ENCODE measurements around the gene EIF2B4.

The EIF2B4 gene

DNA sequence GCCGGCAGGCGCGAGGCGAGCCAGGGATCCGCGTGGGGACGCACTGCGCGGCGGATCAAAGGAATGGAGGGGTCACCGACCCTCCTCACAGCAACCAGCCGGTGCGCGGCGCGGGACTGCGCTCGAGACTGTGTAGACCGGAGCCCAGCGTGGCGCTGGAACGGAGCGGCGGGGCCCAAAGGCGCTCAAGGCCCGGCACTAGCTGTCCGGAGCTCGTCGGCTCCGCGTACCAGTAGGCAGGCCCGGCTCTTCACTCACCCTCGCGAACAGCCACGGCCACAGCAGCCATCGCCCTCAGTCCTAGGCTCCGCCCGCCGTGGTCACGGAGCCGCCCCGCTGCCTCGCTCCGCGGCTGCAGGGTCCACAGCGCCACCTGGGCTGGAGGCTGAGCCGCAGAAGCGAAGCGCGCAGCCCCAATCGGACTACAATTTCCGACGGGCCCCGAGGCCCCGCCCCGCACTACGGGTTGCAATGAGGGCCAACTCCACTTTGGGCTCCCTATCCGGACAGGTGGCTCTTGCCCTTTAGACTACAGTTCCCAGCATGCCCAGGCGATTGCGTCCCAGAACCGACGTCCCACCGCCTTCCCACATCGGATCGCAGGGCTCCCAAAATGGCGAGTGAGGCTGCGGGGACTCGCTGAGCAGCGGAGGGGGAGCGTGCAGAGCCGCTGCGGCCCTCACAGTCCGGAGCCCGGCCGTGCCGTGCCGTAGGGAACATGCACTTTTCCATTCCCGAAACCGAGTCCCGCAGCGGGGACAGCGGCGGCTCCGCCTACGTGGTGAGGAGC, at the start of gene EIF2B4, which contains the start of gene SNX17:
EIF2B4 (minus strand) TSS at position 313 of the 790 bp plus-strand sequence; CDS start at position 289, 24 bp downstream.
SNX17 (plus strand) TSS at position 591 of the 790 bp plus-strand sequence; CDS start at position 719, 128 bp downstream.
- peak; percentile 99 for DNase-seq (ENCODE audit: low read depth)

DNA sequence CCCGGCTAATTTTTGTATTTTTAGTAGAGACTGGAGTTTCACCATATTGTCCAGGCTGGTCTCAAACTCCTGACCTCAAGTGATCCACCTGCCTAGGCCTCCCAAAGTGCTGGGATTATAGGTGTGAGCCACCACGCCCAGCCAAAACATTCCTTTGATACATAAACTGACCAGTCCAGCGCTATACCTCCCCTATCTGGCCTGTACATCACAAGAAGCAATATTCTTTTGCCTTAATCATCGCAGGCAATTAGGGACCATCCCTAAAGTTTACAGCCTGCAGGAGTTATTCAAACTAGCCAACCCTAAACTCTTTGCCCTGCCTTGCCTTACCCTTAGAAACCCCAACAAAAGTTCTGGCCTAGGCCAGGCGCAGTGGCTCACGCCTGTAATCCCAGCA, 46.0 kb upstream of the EIF2B4 start:
- no peak for DNase-seq (ENCODE audit: low read depth)

DNA sequence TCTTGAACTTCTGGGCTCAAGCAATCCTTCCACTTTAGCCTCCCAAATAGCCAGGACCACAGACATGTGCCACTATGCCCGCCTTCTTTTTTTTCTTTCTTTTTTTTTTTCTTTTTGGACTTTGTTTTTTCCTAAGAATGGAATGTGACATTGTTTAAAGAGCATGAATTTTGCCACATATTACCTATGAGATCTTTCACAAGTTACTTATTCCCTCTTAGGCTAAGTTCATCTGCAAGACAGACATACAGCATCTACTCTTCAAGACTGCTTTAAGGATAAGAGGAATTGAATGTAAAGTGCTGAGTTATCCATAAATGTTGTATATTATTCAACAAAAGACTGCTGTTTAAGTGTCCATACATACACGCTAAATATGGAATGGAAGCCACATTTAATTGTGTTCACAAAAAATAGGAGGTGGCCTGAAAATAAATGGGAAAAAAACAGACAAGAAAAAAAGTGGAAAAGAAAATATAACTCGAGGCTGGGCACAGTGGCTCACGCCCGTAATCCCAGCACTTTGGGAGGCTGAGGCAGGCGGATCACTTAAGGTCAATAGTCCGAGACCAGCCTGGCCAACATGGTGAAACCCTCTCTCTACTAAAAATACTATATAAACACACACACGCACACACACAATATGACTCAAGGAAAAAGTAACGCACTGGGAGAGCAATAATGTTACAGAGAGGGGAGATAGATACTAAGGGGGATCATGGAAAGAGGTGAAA, 42.4 kb upstream of the EIF2B4 start:
- no peak for DNase-seq (ENCODE audit: low read depth)

DNA sequence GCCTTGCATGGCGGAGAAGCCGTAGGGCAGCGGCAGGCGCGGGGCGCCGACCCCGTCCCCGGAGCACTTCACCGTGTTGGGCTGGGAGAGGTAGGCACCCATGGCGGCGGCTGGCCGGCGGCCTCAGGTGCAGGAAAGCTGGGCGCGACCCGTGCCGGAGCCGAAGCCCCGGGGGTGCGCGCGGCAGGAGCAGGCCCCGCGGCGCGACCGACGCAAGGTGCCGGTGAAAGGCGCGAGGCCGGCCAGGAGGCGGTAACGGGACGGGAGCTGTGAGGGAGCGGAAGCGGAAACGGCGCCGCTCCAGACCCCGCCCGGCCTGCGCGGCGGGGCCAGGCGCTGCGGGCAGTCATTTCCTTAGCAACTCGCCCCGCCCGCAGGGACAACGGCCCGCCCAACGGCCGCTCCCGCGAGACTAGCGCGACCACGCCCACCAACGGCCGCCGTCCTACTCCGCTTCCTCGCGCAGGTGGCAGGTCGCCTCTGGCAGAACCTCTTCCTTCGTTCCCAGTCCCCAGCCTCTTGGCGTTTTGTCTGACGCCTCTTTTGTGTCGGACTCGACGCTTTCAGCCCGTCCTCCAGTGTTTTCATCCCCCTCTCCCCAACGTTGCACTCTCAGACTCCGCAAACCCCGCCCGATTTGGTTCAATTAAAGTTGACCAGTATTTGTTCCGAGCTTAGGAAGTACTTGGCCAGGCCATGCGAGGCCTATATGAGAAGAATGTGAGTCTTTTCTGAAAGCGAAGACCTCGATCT, 39.4 kb upstream of the EIF2B4 start, which contains the start of gene PPM1G:
PPM1G (minus strand) TSS at position 271 of the 753 bp plus-strand sequence; CDS start at position 102, 169 bp downstream.
- DNase-seq (ENCODE audit: low read depth): peak; percentile 93

DNA sequence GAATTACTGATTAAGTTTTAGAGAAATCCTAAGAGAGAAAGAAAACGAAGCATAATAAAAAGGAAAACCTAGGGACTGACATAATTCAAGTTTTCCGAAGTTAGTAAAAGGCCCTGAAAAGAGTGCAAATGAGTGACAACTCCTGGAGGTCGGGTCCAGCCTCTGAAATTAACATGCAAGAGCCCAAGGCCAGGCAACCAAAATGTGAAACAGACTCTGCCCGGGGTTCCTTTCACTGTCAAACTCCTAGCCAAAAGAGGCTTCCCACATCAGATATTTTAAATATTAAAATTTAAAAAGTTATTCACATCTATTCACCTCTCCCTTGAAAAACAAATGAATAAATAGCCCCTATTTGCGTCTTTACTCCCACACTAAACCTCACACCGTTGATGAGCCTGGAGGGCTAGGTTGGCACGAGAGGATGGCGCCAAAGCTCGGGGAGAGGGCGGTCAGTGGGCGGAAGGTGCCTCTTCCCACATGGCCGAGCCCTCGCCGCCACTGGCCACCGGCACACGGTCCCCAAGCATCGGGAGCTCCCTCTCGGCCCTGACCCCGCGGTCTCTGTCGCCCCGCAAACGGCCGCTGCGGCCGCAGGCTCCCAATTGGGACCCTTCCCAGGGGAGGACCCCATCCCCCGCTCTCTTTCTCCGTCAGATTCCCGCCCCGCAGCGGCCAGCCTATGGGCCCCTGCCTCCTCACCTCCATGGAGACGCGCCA, 38.6 kb upstream of the EIF2B4 start:
- no peak for DNase-seq (ENCODE audit: low read depth)

DNA sequence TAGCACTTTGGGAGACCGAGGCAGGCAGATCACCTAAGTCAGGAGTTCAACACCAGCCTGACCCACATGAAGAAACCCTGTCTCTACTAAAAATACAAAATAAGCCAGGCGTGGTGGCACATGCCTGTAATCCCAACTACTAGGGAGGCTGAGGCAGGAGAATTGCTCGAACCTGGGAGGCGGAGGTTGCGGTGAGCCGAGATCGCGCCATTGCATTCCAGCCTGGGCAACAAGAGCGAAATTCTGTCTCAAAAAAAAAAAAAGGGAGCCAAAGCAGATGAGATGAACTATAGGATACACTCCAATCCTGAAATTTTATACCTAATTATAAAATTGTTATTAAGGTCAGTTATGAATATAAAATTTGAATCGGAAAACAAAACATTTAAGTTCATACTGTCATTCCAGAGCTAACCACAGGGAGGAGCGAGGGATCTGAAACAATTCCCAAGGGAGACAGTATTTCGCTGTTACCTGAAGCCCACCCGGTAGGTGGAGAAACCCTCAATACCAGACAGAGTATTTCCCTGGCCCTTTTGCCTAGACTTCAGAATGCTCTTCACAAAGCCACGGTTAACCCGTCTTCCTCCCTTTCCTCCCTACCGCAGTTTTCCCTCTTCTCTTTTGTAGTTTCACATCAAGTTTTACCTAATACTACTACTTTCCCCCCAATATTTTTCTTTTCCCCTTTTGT, 37.8 kb upstream of the EIF2B4 start:
- no peak for DNase-seq (ENCODE audit: low read depth)

DNA sequence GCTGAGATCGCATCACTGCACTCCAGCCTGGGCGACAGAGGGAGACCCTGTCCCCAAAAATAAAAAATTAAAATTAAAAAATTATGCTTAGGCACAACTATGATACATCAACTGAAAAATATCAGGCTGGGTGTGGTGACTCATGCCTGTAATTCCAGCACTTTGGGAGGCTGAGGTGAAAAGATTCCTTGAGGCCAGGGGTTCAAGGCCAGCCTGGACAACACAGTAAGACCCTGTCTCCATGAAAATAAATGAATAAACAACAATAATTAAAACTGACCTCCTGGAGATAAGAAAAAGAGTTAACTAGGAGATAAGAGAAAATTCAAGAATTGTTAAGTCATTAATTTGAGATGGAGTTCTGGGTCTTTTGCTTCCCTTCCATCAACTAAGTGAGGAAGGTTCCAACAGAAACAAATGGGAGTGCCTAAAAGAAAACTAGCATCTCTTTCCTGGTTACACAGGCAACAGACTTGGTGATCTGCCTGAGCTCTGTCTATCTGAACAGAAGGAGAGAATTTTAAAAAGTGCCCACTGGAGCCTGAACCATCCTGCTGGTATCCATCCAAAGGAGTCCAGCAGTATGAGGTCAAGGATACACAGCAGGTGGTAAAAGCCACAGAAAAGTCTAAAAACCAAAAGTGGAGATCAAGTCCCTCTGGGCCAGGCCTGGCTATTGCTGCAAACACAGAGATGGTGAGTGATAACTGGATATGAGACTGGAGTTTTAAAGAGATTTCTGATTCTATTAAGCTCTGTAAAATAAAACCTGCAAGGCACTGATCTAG, 30.4 kb upstream of the EIF2B4 start:
- DNase-seq (ENCODE audit: low read depth): no peak

DNA sequence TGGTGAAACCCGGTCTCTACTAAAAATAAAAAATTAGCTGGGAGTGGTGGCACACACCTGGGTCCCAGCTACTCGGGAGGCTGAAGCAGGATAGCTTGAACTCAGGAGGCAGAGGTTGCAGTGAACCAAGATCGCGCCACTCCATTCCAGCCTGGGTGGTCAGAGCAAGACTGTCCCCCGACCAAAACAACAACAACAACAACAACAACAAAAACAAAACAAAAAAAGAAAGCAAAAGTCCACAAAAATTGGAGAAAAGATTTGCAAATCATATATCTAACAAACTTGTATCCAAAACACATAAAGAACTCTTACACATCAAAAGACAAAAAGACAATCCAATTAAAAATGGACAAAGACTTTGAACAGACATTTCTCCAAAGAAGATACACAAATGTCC, 28.8 kb upstream of the EIF2B4 start:
- no peak for DNase-seq (ENCODE audit: low read depth)

DNA sequence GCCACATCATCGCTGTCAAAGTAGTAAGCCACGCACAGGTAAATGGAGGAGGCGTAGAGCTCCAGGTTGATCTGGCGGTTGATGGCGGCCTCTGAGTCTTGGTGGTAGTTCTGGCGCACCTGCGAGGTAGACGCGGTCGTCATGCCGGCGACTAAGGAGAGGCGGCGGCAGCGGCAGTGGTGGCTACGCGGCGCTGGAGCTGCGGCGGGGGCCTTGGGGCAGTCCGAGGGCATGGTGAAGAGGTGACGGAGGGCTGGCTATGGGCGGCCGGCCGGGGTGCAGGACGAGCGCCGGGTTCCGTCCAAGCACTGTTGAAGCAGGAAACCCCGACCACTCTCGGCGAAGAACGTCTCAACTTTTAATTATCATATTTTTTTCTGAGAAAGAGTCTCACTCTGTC, 23.1 kb upstream of the EIF2B4 start:
- DNase-seq (ENCODE audit: low read depth): no peak

DNA sequence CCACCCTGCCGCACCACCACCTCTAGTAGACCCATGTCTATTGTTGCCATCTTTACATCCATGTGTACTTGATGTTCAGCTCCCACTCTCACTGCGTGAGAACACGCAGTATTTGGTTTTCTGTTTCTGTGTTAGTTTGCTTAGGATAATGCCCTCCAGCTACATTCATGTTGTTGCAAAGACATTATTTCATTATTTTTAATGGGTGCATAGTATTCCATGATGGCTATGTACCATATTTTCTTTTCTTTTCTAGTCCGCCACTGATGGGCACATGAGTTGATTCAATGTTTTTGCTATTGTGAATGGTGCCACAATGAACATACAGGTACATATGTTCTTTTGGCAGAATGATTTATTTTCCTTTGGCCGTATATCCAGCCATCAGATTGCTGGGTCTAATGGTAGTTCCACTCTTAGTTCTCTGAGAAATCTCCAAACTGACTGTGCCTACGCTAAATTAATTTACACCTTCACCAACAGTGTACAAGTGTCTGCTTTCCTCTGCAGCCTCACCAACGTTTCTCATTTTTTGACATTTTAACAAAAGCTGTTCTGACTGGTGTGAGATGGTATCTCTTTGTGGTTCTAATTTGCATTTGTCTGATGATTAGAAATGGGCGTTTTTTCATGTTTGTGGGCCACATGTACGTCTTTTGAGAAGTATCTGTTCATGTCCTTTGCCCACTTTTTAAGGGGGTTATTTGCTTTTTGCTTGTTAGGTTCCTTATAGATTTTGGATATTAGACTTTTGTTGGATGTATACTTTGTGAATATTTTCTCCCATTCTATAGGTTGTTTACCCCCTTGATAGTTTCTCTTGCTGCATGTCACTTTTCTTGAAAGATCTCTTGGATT, 20.9 kb upstream of the EIF2B4 start:
- no peak for DNase-seq (ENCODE audit: low read depth)

DNA sequence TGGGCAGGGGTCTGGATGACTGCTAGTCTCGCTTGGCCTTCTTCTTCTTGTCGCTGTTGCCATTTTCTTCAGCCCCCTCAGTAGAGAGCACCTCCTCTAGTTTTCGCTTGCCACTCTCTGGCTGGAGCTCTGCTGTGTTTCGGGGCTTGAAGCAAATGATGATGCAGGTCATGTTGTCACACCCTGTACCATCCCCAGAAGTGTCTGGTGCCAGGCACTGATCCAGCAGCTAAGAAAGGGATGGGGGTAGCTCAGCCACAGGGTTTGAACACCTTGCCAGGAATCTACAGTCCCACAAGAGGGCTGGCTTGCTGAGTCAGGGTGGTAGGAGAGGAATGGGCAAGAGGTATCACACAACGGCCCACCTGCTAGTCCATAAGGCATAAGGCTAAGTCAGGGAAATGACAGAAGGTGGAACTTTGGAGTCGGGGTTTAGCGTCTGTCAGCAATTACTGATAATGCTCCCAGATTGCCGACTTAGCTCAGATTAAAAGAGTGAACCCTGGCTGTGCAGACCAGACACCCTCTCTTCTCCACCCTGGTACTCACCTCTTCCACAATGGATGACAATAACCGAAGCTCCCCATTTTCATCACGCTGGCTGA, 11.5 kb upstream of the EIF2B4 start:
- DNase-seq (ENCODE audit: low read depth): no peak

DNA sequence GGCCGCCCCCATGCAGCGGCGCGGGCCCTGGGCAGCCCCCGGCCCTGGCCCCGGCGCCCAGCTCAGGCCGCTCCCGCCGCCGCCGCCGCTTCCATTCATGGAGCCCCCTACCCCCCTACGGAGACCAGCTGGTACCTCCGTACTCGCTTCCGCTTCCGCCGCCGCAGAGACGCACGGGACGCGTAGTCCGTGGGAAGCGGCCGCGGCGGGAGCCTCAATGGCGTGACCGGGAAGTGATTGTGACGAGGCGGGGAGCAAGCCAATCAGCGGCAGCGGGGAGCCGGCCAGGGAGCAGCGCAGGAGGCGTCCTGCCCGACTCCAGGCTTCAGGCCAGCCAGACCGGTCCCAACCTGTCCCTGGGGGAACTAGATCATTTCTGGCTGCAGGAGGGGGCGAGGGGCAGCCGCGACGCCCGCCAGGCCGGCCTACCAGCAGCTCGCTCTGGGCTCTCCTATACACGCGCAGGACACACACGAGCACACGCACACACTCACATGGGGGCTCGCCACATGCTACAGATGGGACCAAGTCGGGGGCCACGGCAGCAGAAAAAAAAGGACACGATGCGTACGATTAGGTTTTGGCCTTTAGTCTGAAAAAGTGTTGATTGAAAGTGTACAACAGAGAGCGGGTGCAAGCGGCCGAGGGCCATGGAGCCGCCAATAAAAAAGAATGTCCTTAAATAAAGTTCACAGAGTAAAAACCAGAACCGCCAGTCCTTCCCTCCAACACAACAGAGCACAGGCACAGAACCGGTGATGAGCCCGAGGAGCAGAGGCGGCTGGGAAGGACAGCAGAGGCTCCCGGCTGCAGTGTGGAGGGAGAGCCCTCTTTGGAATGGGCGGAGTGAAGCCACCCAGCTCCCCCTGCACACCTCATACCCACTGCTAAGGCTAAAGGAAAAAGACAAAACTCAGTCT, 10.7 kb upstream of the EIF2B4 start, which contains the start of gene ZNF513:
ZNF513 (minus strand) TSS at position 109 of the 920 bp plus-strand sequence. CDS start 208 bp downstream, outside the sequence.
- DNase-seq (ENCODE audit: low read depth): peak; percentile 81

DNA sequence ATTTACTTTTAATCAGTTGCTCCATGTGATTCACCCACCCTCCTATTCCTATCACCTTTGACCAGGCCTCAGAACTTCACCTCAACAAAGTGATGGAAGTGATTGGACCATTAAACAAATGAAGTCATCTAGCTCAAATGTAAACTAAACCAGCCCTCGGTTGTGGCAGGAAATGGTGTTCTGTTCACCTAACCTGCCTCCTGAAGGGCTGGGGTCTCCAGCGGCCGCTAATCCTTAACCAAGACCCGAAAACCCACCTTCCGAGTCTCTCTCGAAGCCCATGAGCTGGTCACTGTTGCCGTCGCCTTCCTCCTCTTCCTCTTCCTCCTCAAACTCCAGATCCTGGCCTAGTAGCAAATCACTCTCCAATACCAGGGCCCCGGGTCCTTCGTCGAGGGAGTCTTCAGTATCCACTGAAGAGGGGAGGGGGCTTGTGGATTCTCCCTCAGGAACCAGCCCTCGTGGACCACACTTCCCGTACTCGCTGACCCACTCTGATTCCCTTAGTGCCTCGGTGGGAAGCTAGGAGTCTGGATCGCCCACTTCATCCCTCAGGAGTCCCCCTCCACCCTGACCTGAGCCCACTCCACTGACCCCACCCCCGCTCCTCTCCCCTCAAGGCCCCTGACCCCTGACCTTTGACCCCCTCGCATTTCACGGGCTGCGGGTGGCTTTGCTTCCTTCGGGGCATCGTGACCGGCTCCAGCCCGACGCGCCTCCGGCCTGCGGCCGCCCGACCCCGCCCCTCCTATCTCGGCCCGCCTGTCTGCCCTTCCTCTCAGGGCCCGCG, 9.9 kb upstream of the EIF2B4 start:
- no peak for DNase-seq (ENCODE audit: low read depth)

DNA sequence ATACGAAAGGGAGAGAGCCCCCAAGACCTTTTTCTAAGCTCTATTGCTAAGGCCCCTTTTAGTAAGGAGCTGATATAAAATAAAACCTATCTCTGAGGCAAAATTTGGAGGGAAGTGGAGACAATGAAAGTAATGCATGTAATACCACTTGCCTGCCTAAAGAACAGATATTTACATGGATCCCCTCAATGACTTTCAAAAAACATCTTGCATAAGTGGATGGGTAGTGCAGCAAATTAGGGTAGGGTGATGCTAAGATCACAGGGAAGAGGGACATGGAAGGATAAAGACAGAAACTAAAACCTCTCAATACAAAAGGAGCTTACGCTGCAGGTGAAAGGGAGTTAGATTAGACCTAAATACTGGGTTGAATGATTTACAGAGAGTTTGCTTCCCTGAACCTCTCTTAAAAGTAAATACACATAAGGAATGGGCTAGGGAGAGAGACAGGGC, 9.3 kb upstream of the EIF2B4 start:
- no peak for DNase-seq (ENCODE audit: low read depth)

DNA sequence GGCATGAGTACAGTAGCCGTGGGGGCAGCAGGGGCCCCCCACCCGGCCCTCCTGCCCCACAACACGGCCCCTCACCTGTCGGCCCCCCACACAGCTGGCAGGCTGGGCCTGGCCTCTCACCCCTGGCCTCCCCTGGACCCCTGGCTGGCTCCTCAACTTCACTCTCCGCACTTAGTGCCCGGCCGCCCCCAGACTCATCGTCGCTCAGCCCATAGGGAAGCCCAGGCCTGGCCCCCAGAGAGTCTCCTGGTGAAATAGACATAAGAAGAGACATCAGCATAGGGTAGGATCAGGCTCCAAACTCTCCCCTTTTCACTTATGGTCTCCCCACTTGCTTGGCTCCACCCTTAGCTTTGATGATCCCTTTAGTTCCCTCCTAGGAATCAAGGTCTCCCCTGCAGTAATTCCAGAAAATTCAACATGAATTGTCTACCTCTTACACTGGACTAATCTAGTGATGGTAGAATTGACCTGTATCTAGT, 8.7 kb upstream of the EIF2B4 start:
- DNase-seq (ENCODE audit: low read depth): no peak

DNA sequence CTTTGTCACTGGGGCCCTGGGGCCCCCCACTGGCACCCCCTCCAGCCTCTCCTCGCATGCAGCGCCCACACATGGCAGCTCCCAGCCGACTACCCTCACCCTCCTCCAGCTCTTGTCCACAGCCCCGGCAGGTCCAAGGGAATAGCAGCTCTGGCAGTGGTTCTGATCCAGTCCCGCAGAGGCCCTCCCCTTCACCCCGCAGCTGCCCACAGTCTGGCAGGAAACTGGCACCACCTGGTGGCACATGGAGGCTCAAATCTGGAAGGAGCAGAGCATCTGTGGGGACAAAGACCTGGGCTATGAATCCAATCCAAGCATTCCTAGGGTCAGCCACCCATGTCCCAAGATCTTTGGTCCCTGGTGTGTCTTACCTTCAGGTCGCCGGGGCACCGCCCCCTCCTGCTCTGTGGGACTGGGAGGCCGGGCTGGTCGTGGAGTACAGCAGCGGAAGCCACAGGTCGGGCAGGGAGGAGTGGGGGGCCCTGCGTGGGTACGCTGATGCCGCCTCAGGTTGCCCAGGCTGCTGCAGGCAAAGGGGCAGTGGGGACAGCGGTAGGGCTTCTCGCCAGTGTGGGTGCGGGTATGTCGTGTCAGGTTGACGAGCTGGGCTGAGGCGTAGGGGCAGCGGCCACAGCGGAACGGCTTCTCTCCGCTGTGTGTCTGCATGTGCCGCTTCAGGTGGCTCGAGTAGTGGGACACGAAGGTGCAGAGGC, 8.1 kb upstream of the EIF2B4 start:
- DNase-seq (ENCODE audit: low read depth): no peak
